SK-N-SH (cell line): ENCODE data around the gene IFT52. TPM values are rescaled to one million over a fixed set of nuclear protein-coding genes. Genes with fewer than 3 reads are reported as not detected.

Experiments used
- CTCF ChIA-PET: fragments of 300-600, 350-600 bp; formaldehyde crosslinking; extraction: SDS; loops from one replicate; lab custom pipeline; 2021; lab: Yijun Ruan, JAX
- POLR2A ChIA-PET: fragments of 350-600 bp; sonication (Branson Sonifier 250); formaldehyde crosslinking; extraction: SDS; loops from one replicate; lab custom pipeline; 2020; ENCODE audit warnings: antibody characterized with exemption, inconsistent platforms; lab: Yijun Ruan, JAX
- DNase-seq: peaks from one replicate; pipeline ENCODE4 v3.0.0; 2012
- H2AFZ ChIP-seq: fragments of 200-600 bp; sonication (generic); 2 replicates; pipeline ENCODE4 v1.8.1; 2016; ENCODE audit warnings: antibody characterized with exemption, mild to moderate bottlenecking, low read depth
- H3F3A ChIP-seq: fragments of 200-600 bp; sonication (generic); replicated peaks from 2 replicates; pipeline ENCODE3; 2016; ENCODE audit warnings: antibody characterized with exemption, mild to moderate bottlenecking; ENCODE audit not compliant: insufficient read depth
- H3K27ac ChIP-seq, 2 experiments: fragments of 200-500 bp in 1 of 2; fragments of 200-600 bp in 1 of 2; sonication (Bioruptor generic) in 1 of 2; sonication (generic), shearing (Covaris generic) in 1 of 2; 2 replicates each; pipeline versions ENCODE4 v1.5.1 to v1.6.1; 2014 to 2016; ENCODE audit warnings: low read depth in 2 of 2, inconsistent platforms in 1 of 2, low read length in 1 of 2, mild to moderate bottlenecking in 1 of 2, mixed read lengths in 1 of 2
- H3K27me3 ChIP-seq: fragments of 200-600 bp; sonication (generic), shearing (Covaris generic); 2 replicates; pipeline ENCODE4 v1.6.1; 2016; ENCODE audit warnings: mixed run types; ENCODE audit not compliant: insufficient read depth
- H3K36me3 ChIP-seq, 2 experiments: fragments of 200-500 bp in 1 of 2; fragments of 200-600 bp in 1 of 2; sonication (Bioruptor generic) in 1 of 2; sonication (generic) in 1 of 2; replicated peaks in 1 of 2; 2 replicates each; pipeline versions ENCODE3 to v1.5.1; 2014 to 2016; ENCODE audit warnings: low read length in 1 of 2, mild to moderate bottlenecking in 1 of 2; ENCODE audit not compliant: insufficient read depth in 2 of 2, control insufficient read depth in 1 of 2
- H3K4me1 ChIP-seq, 2 experiments: fragments of 200-500 bp in 1 of 2; fragments of 200-600 bp in 1 of 2; sonication (Bioruptor generic) in 1 of 2; sonication (generic), shearing (Covaris generic) in 1 of 2; 2 replicates each; pipeline versions ENCODE4 v1.5.1 to v1.6.1; 2014 to 2016; ENCODE audit warnings: low read depth in 1 of 2, low read length in 1 of 2, mixed run types in 1 of 2; ENCODE audit not compliant: insufficient read depth in 2 of 2, control insufficient read depth in 1 of 2
- H3K4me2 ChIP-seq: fragments of 200-600 bp; sonication (generic), shearing (Covaris generic); 2 replicates; pipeline ENCODE4 v1.6.1; 2017; ENCODE audit warnings: mixed run types
- H3K4me3 ChIP-seq, 2 experiments: fragments of 200-500 bp in 1 of 2; fragments of 200-600 bp in 1 of 2; sonication (Bioruptor generic) in 1 of 2; sonication (generic), shearing (Covaris generic) in 1 of 2; 2 replicates each; pipeline versions ENCODE4 v1.5.1 to v1.8.1; 2014 to 2016; ENCODE audit warnings: low read depth in 2 of 2, inconsistent platforms in 1 of 2, low read length in 1 of 2, mild to moderate bottlenecking in 1 of 2, mixed read lengths in 1 of 2, moderate library complexity in 1 of 2
- H3K79me2 ChIP-seq: fragments of 200-600 bp; sonication (generic); 2 replicates; pipeline ENCODE4 v1.8.1; 2017; ENCODE audit warnings: mild to moderate bottlenecking; ENCODE audit not compliant: insufficient read depth
- H3K9ac ChIP-seq: fragments of 200-600 bp; sonication (generic); 2 replicates; pipeline ENCODE4 v1.6.1; 2017; ENCODE audit warnings: mixed run types
- H3K9me2 ChIP-seq: fragments of 200-600 bp; sonication (generic); 2 replicates; pipeline ENCODE4 v1.6.1; 2017; ENCODE audit warnings: mixed run types
- H3K9me3 ChIP-seq: fragments of 200-600 bp; sonication (generic); 2 replicates; pipeline ENCODE4 v1.6.1; 2017; ENCODE audit warnings: mixed run types, mild to moderate bottlenecking, moderate library complexity
- H4K20me1 ChIP-seq: fragments of 200-600 bp; sonication (generic); 2 replicates; pipeline ENCODE4 v1.6.1; 2017; ENCODE audit warnings: mild to moderate bottlenecking, mixed run types; ENCODE audit not compliant: insufficient read depth
- CTCF ChIP-seq: fragments of 200-600 bp; sonication (generic); IDR thresholded peaks from 2 replicates; pipeline ENCODE4 v1.6.1; 2017; ENCODE audit warnings: antibody characterized with exemption, mild to moderate bottlenecking, moderate library complexity
- EZH2phosphoT487 ChIP-seq: fragments of 200-600 bp; sonication (generic); IDR thresholded peaks from 2 replicates; pipeline ENCODE4 v1.6.1; 2017; ENCODE audit warnings: low read depth, mixed run types, mild to moderate bottlenecking, antibody characterized with exemption, moderate library complexity, borderline replicate concordance
- FOXM1 ChIP-seq: IDR thresholded peaks from 2 replicates; pipeline ENCODE4 v1.4.0; 2012; ENCODE audit warnings: low read depth, mild to moderate bottlenecking
- GATA2 ChIP-seq: sonication (generic); formaldehyde crosslinking; IDR thresholded peaks from 2 replicates; pipeline ENCODE4 v1.5.0; 2020; ENCODE audit warnings: mild to moderate bottlenecking, missing genetic modification reagents
- NFIC ChIP-seq: IDR thresholded peaks from 2 replicates; pipeline ENCODE4 v1.4.0; 2012; ENCODE audit warnings: borderline replicate concordance
- POLR2AphosphoS5 ChIP-seq: IDR thresholded peaks from 2 replicates; pipeline ENCODE4 v1.6.1; 2012; ENCODE audit warnings: low read depth, low read length
- RAD21 ChIP-seq: IDR thresholded peaks from 2 replicates; pipeline ENCODE4 v1.6.1; 2012; ENCODE audit warnings: mild to moderate bottlenecking, low read length
- RCOR1 ChIP-seq: fragments of 150-350 bp; IDR thresholded peaks from 2 replicates; pipeline ENCODE4 v1.6.1; 2017; ENCODE audit warnings: antibody characterized with exemption, low read length
- REST ChIP-seq: IDR thresholded peaks from 2 replicates; pipeline ENCODE4 v1.6.1; 2012; ENCODE audit warnings: mild to moderate bottlenecking, low read depth, low read length, moderate library complexity
- RXRA ChIP-seq: IDR thresholded peaks from 2 replicates; pipeline ENCODE4 v1.4.0; 2012; ENCODE audit warnings: low read depth, mild to moderate bottlenecking, borderline replicate concordance
- TAF1 ChIP-seq: IDR thresholded peaks from 2 replicates; pipeline ENCODE4 v1.6.1; 2012; ENCODE audit warnings: low read depth, mild to moderate bottlenecking, low read length, moderate library complexity, borderline replicate concordance
- TCF12 ChIP-seq: IDR thresholded peaks from 2 replicates; pipeline ENCODE4 v1.4.0; 2012
- TEAD4 ChIP-seq: IDR thresholded peaks from 2 replicates; pipeline ENCODE4 v1.4.0; 2012; ENCODE audit warnings: mild to moderate bottlenecking, borderline replicate concordance; ENCODE audit not compliant: insufficient read depth
- YY1 ChIP-seq: IDR thresholded peaks from 2 replicates; pipeline ENCODE4 v1.4.0; 2012; ENCODE audit warnings: low read depth, mild to moderate bottlenecking
- WGBS: methylation state at CpG from one replicate; pipeline ENCODE4 v1.1.6; 2017; ENCODE audit warnings: low lambda C conversion rate; 5-methylcytosine and 5-hydroxymethylcytosine counted together
- polyA plus RNA-seq, 3 experiments: library from polyadenylated mRNA; depleted of rRNA; stranded (reverse); fragments of >200 nt; gene quantifications; 2 replicates each; pipeline ENCODE4 v1.2.3, GENCODE V29; 2012
- TF ChIP-seq, protein P1 (sequence below): IDR thresholded peaks from 2 replicates; pipeline ENCODE4 v1.4.0; 2012; ENCODE audit warnings: low read depth, borderline replicate concordance

IFT52 gene
- polyA plus RNA-seq, 1 of the 3 experiments (the other 2 are of a cell fraction) = 34.0 TPM

DNA sequence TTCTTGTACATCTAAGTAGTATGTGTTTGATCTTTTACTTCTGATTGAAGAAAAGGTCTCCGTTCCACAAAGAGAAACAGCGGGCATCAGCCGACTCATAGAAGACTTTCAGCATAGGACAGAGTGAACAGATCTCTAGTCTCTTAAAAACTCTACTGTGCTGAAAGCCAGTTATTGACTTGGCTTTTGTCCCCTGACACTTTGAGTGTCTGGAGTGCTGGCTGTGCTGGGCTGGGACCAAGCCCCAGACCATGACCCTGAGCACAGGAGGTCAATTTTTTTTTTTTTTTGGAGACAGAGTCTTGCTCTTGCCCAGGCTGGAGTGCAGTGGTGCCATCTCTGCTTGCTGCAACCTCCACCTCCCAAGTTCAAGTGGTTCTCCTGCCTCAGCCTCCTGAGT is 104.0 kb downstream of the IFT52 start:
- no peaks in the 10 kb centered on the region for H3K9me3 ChIP-seq
- no peak overlapping the region for H3K9ac ChIP-seq
- no peaks in the 10 kb centered on the region for H3K9me2 ChIP-seq
- no peak for DNase-seq
- ChIA-PET CTCF (no interaction called here), POLR2A (no interaction called here)
- no peak overlapping the region for H3K4me2 ChIP-seq
- no peaks in the 10 kb centered on the region for H3K79me2 ChIP-seq
- H3K27ac ChIP-seq = no peak overlapping the region
- H3K27me3 ChIP-seq = no peaks in the 10 kb centered on the region
- TF ChIP-seq EZH2phosphoT487 (no peak), NFIC (no peak), TAF1 (no peak), GATA2 (no peak), TEAD4 (no peak), RXRA (no peak), TCF12 (no peak), RCOR1 (no peak), CTCF (no peak), FOXM1 (no peak), YY1 (no peak), RAD21 (no peak), REST (no peak), POLR2AphosphoS5 (no peak)
- TF ChIP-seq, protein P1, sequence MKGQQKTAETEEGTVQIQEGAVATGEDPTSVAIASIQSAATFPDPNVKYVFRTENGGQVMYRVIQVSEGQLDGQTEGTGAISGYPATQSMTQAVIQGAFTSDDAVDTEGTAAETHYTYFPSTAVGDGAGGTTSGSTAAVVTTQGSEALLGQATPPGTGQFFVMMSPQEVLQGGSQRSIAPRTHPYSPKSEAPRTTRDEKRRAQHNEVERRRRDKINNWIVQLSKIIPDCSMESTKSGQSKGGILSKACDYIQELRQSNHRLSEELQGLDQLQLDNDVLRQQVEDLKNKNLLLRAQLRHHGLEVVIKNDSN = no peak
- no peak overlapping the region for H2AFZ ChIP-seq
- H3K4me1 ChIP-seq = no peaks in the 10 kb centered on the region
- no peaks in the 10 kb centered on the region for H4K20me1 ChIP-seq
- no peaks in the 10 kb centered on the region for H3F3A ChIP-seq
- H3K36me3 ChIP-seq = peaks cover 0 to under 1% of the 10 kb centered on the region in 2 experiments
- no peak overlapping the region for H3K4me3 ChIP-seq
- 98% methylated on average over 3 of the region's 3 CpGs for WGBS
